Mesenchymal stem cell (in vitro differentiated cells and primary cell): ENCODE measurements around the gene THSD7A.

ENCODE experiments used
- DNase-seq: peaks from one replicate; pipeline ENCODE4 v3.0.0-alpha.2; 2013
- H2AFZ ChIP-seq: one replicate; pipeline ENCODE4 v1.6.1; 2013; ENCODE audit warnings: low read depth, mild to moderate bottlenecking, control low read depth, inconsistent platforms, low read length, moderate library complexity
- H2AK5ac ChIP-seq: 2 replicates; pipeline ENCODE4 v1.6.1; 2013; ENCODE audit warnings: low read length, moderate library complexity, mild to moderate bottlenecking, inconsistent platforms; ENCODE audit not compliant: severe bottlenecking
- H2BK120ac ChIP-seq: one replicate; pipeline ENCODE4 v1.6.1; 2013; ENCODE audit warnings: low read depth, mild to moderate bottlenecking, inconsistent platforms, low read length, moderate library complexity
- H2BK12ac ChIP-seq, 2 experiments: one replicate each; pipeline ENCODE4 v1.6.1; 2013; ENCODE audit warnings: inconsistent platforms in 2 of 2, low read length in 2 of 2, mild to moderate bottlenecking in 2 of 2, moderate library complexity in 2 of 2, control low read depth in 1 of 2
- H2BK15ac ChIP-seq: one replicate; pipeline ENCODE4 v1.6.1; 2013; ENCODE audit warnings: mild to moderate bottlenecking, low read depth, inconsistent platforms; ENCODE audit not compliant: poor library complexity, severe bottlenecking
- H2BK5ac ChIP-seq: 2 replicates; pipeline ENCODE4 v1.6.1; 2013; ENCODE audit warnings: low read depth, mild to moderate bottlenecking, low read length, control low read depth, inconsistent platforms; ENCODE audit not compliant: poor library complexity, severe bottlenecking
- H3K14ac ChIP-seq, 2 experiments: one replicate each; pipeline ENCODE4 v1.6.1; 2013; ENCODE audit warnings: inconsistent platforms in 2 of 2, low read length in 2 of 2, control low read depth in 1 of 2, mild to moderate bottlenecking in 1 of 2, moderate library complexity in 1 of 2
- H3K18ac ChIP-seq, 2 experiments: one replicate each; pipeline ENCODE4 v1.6.1; 2013; ENCODE audit warnings: inconsistent platforms in 2 of 2, low read length in 2 of 2, control low read depth in 1 of 2, low read depth in 1 of 2, mild to moderate bottlenecking in 1 of 2
- H3K23ac ChIP-seq, 2 experiments: one replicate each; pipeline ENCODE4 v1.6.1; 2013; ENCODE audit warnings: inconsistent platforms in 2 of 2, low read length in 2 of 2, mild to moderate bottlenecking in 2 of 2, moderate library complexity in 2 of 2, control low read depth in 1 of 2
- H3K27ac ChIP-seq: 2 replicates; pipeline ENCODE4 v1.5.1; 2013; ENCODE audit warnings: mild to moderate bottlenecking, moderate library complexity, low read length, control low read depth, inconsistent platforms; ENCODE audit not compliant: poor library complexity, severe bottlenecking
- H3K27me3 ChIP-seq, 2 experiments: 2 replicates each; pipeline versions ENCODE4 v1.6.1 to v1.7.0; 2013; ENCODE audit warnings: low read length in 2 of 2, mild to moderate bottlenecking in 2 of 2, moderate library complexity in 2 of 2, control low read depth in 1 of 2, inconsistent platforms in 1 of 2; ENCODE audit not compliant: control insufficient read depth in 1 of 2, insufficient read depth in 1 of 2
- H3K36me3 ChIP-seq, 2 experiments: 2 replicates each; pipeline versions ENCODE4 v1.6.1 to v1.7.0; 2013; ENCODE audit warnings: low read length in 2 of 2, control low read depth in 1 of 2, inconsistent platforms in 1 of 2, low read depth in 1 of 2, mild to moderate bottlenecking in 1 of 2; ENCODE audit not compliant: insufficient read depth in 2 of 2, control insufficient read depth in 1 of 2
- H3K4ac ChIP-seq, 2 experiments: one replicate each; pipeline ENCODE4 v1.6.1; 2013; ENCODE audit warnings: inconsistent platforms in 2 of 2, low read length in 2 of 2, mild to moderate bottlenecking in 2 of 2, moderate library complexity in 2 of 2, control low read depth in 1 of 2, low read depth in 1 of 2
- H3K4me1 ChIP-seq: 2 replicates; pipeline ENCODE4 v1.6.1; 2013; ENCODE audit warnings: low read depth, low read length, control low read depth; ENCODE audit not compliant: control insufficient read depth, insufficient read depth
- H3K4me2 ChIP-seq: 2 replicates; pipeline ENCODE4 v1.6.1; 2013; ENCODE audit warnings: low read length, mild to moderate bottlenecking, inconsistent platforms; ENCODE audit not compliant: poor library complexity, severe bottlenecking
- H3K4me3 ChIP-seq, 2 experiments: 2 replicates each; pipeline versions ENCODE4 v1.5.1 to v1.7.0; 2013; ENCODE audit warnings: low read length in 2 of 2, mild to moderate bottlenecking in 2 of 2, control low read depth in 1 of 2, low read depth in 1 of 2; ENCODE audit not compliant: insufficient read depth in 1 of 2
- H3K79me1 ChIP-seq: replicated peaks from 2 replicates; pipeline ENCODE4 v1.6.1; 2013; ENCODE audit warnings: mild to moderate bottlenecking, control low read depth, low read length, inconsistent platforms; ENCODE audit not compliant: poor library complexity, severe bottlenecking
- H3K9ac ChIP-seq: 2 replicates; pipeline ENCODE4 v1.7.0; 2013; ENCODE audit warnings: mild to moderate bottlenecking, low read length, moderate library complexity
- H3K9me3 ChIP-seq: 2 replicates; pipeline ENCODE4 v1.7.0; 2013; ENCODE audit warnings: mild to moderate bottlenecking, low read length; ENCODE audit not compliant: control insufficient read depth
- H4K8ac ChIP-seq: one replicate; pipeline ENCODE4 v1.6.1; 2013; ENCODE audit warnings: inconsistent platforms, mild to moderate bottlenecking, low read length, moderate library complexity
- H4K91ac ChIP-seq: one replicate; pipeline ENCODE4 v1.6.1; 2013; ENCODE audit warnings: mild to moderate bottlenecking, low read length, inconsistent platforms
- WGBS: methylation state at CpG from one replicate; pipeline ENCODE4 v1.1.7; 2013; ENCODE audit warnings: mixed read lengths; 5-methylcytosine and 5-hydroxymethylcytosine counted together

THSD7A gene

DNA sequence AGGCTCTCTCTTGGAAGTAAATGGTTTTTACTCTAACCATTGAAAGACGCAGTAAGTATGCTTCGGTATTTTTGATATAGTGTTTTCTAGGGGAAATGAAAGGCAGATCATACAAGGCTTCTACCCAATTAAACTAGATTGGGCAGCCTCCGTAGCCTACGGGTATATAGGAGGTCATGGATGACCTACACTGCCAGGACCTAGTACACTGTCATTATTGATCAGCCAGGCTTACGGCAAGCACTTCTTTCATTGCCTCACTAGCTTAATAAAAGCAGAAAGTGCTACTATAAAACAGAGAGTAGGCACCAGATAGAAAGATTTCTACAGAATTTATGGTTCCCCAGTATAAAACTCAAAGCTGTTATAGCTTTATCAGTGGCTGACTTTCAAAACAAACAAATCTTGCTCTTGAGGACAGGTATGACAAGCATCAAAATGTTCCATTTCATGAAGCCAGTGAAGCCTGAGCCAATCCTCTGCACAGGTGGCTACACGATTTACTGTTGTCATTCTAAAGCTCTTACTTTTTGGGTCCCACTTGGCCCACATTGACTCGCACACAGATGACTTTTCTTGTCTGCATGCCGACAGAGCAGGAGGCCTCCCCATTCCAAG is 358.1 kb downstream of the THSD7A start:
- no peak overlapping the region for H2BK15ac ChIP-seq
- no peak overlapping the region for H4K8ac ChIP-seq
- H3K4ac ChIP-seq: no peak overlapping the region
- H2BK120ac ChIP-seq: no peak overlapping the region
- no peak overlapping the region for H3K23ac ChIP-seq
- no peak overlapping the region for H3K27ac ChIP-seq
- H2BK12ac ChIP-seq: no peak overlapping the region
- no peaks in the 10 kb centered on the region for H3K9me3 ChIP-seq
- H3K18ac ChIP-seq: no peak overlapping the region
- H3K4me3 ChIP-seq: no peak overlapping the region
- H2BK5ac ChIP-seq: no peak overlapping the region
- H3K4me2 ChIP-seq: no peak overlapping the region
- no peak overlapping the region for H3K14ac ChIP-seq
- 99% methylated on average over 8 of the region's 8 CpGs for WGBS
- H3K27me3 ChIP-seq: no peaks in the 10 kb centered on the region
- no peak overlapping the region for H2AK5ac ChIP-seq
- H2AFZ ChIP-seq: no peak overlapping the region
- no peaks in the 10 kb centered on the region for H3K36me3 ChIP-seq
- no peak overlapping the region for H3K9ac ChIP-seq
- DNase-seq: no peak
- H3K79me1 ChIP-seq: no peaks in the 10 kb centered on the region
- H3K4me1 ChIP-seq: no peaks in the 10 kb centered on the region
- H4K91ac ChIP-seq: no peak overlapping the region

DNA sequence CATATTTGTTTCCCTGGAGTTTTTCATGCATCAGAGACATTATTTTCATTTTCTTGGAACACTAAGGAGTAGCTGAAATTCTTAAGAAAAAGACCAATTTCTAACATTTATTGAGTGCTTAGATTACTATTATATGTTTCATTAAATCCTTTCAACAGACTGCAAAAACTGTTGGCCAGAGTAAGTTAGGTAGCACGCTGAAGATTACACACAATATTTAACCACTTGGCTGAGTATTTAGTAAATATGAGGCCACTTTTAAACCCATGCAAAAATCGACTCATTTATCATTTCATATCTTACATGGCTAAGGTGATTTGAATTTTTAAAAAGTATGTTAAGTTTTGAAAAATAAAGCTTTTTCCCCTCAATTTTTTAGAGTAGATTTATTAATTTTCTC is 358.8 kb downstream of the THSD7A start:
- H3K79me1 ChIP-seq: no peaks in the 10 kb centered on the region
- H2BK15ac ChIP-seq: no peak overlapping the region
- H2AK5ac ChIP-seq: no peak overlapping the region
- H3K27me3 ChIP-seq: no peaks in the 10 kb centered on the region
- no peak overlapping the region for H3K14ac ChIP-seq
- H3K9ac ChIP-seq: no peak overlapping the region
- WGBS: no CpG with 5 or more reads among the region's 2 CpGs
- H2BK120ac ChIP-seq: no peak overlapping the region
- H3K27ac ChIP-seq: no peak overlapping the region
- H3K9me3 ChIP-seq: no peaks in the 10 kb centered on the region
- no peaks in the 10 kb centered on the region for H3K36me3 ChIP-seq
- no peak overlapping the region for H2BK12ac ChIP-seq
- no peak overlapping the region for H3K23ac ChIP-seq
- no peak overlapping the region for H3K4me2 ChIP-seq
- no peak overlapping the region for H3K18ac ChIP-seq
- no peak overlapping the region for H2BK5ac ChIP-seq
- no peak overlapping the region for H3K4me3 ChIP-seq
- no peak overlapping the region for H4K91ac ChIP-seq
- H3K4me1 ChIP-seq: no peaks in the 10 kb centered on the region
- no peak overlapping the region for H3K4ac ChIP-seq
- H4K8ac ChIP-seq: no peak overlapping the region
- H2AFZ ChIP-seq: no peak overlapping the region
- DNase-seq: no peak

DNA sequence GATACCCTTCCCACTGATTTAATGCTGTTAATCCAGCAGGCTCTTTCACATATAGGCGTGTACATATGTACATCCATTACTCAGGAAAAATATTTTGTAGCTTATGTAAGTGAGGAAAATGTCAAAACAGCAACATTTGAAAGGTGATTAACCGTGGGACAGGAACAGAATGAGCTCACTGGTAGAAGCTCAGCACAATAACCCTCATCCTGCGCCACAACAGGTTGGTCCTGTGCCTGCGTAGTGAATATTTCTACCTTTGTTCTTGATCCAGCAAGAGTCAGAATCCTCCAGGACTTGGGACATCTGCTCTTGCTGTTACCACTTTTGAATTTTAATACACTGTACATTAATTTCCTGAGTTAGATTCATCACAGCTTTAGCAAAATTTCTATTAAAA is 359.4 kb downstream of the THSD7A start:
- H3K23ac ChIP-seq: no peak overlapping the region
- WGBS: 86% methylated on average over 3 of the region's 4 CpGs
- no peak overlapping the region for H4K91ac ChIP-seq
- H2BK5ac ChIP-seq: no peak overlapping the region
- H3K79me1 ChIP-seq: no peaks in the 10 kb centered on the region
- H2BK120ac ChIP-seq: no peak overlapping the region
- no peaks in the 10 kb centered on the region for H3K9me3 ChIP-seq
- H3K27me3 ChIP-seq: no peaks in the 10 kb centered on the region
- H3K9ac ChIP-seq: no peak overlapping the region
- no peak overlapping the region for H3K4me3 ChIP-seq
- H3K18ac ChIP-seq: no peak overlapping the region
- no peaks in the 10 kb centered on the region for H3K36me3 ChIP-seq
- H2AK5ac ChIP-seq: no peak overlapping the region
- H2BK15ac ChIP-seq: no peak overlapping the region
- no peak overlapping the region for H2AFZ ChIP-seq
- H3K27ac ChIP-seq: no peak overlapping the region
- no peak overlapping the region for H3K4ac ChIP-seq
- H3K14ac ChIP-seq: no peak overlapping the region
- no peak overlapping the region for H4K8ac ChIP-seq
- H2BK12ac ChIP-seq: no peak overlapping the region
- H3K4me2 ChIP-seq: no peak overlapping the region
- no peak for DNase-seq
- H3K4me1 ChIP-seq: no peaks in the 10 kb centered on the region

DNA sequence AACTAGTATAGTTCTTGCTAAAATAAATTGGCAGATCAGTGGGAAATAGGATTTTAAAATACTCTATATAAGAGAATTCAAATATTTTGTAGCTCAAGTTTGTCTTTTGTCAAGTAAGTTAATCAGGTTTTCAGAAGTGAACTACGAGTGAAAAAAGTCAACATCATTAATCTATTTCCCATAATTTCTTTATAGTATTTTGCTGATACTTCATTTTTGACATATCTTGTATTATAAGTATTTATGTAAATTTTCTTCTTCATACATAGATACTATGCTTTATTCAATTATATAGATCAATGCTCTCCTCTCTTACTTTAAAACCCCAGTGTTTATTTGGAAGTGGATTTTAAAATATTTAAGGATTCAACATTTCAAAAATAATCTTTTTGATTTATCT is 360.7 kb downstream of the THSD7A start:
- DNase-seq: no peak
- Histone ChIP-seq H3K4ac (no peak overlapping the region), H2BK15ac (no peak overlapping the region), H3K18ac (no peak overlapping the region), H2BK120ac (no peak overlapping the region), H3K14ac (no peak overlapping the region), H3K36me3 (no peaks in the 10 kb centered on the region), H3K27me3 (no peaks in the 10 kb centered on the region), H2BK5ac (no peak overlapping the region), H3K79me1 (no peaks in the 10 kb centered on the region), H2AK5ac (no peak overlapping the region), H3K9ac (no peak overlapping the region), H3K23ac (no peak overlapping the region), H3K4me3 (no peak overlapping the region), H3K9me3 (no peaks in the 10 kb centered on the region), H3K4me1 (no peaks in the 10 kb centered on the region), H3K4me2 (no peak overlapping the region), H2AFZ (no peak overlapping the region), H4K91ac (no peak overlapping the region), H4K8ac (no peak overlapping the region), H3K27ac (no peak overlapping the region), H2BK12ac (no peak overlapping the region)
- no CpG with 5 or more reads among the region's 1 CpG for WGBS
